Measurements from ENCODE around the gene SLC7A6.
A peak's percentile ranks its signal among the peaks of the same experiment; 100 is the strongest.

Gene SLC7A6

DNA sequence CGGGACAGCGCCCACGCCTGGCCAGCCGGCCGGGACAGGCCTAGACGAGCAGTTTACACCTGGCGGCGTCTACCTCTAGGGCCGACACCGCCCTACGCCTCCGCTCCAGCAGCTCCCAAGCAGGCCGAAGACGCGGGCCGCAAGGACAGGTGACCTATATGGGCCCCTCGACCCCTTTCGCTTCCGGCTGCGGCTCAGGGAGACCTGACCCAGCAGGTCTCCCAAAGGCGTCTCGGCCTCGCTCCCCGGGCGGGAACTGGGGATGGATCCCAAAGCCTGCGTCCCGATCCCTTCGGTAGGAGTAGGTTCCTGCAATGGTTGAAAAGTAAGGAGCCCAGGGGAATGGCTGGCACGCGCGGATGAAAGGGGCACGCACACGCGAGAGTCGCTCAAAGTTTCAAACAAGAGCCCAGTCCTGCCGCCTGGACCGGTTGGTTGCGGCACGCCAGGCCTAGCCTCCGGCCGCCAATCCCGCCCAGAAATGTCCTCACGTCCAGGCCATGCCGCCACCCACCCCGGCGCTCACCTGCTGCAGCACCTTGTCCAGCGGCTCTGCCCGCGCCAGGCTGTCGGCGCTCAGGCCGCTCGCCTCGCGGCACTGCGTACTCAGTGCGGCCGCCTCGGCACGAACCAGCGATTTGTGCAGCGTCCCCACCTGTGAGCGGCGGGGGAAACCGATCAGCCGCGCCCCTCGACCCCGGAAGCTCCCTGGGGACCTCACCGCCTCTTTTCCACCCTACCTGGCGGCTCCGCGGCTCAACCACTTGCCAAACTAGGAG, 29.0 kb upstream of the SLC7A6 start:
- DNase-seq = no peak

DNA sequence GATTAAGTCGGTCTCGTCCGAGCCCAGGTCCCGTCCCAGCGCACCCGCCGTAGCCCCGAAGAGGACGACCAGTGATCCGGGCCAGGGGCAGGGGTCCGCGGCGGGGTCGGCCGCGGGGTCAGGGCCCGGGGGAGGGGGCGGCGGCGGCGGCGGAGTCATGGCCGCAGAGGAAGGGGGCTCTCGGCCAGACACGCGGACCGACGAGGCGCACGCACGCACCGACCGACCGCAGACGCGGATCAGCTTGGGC, 28.5 kb upstream of the SLC7A6 start, which contains the start of gene ESRP2:
Gene ESRP2, minus strand, starts transcription at position 241 of the 250 bp plus-strand sequence. Its CDS starts 82 bp downstream, at position 159.
- no peak for DNase-seq

DNA sequence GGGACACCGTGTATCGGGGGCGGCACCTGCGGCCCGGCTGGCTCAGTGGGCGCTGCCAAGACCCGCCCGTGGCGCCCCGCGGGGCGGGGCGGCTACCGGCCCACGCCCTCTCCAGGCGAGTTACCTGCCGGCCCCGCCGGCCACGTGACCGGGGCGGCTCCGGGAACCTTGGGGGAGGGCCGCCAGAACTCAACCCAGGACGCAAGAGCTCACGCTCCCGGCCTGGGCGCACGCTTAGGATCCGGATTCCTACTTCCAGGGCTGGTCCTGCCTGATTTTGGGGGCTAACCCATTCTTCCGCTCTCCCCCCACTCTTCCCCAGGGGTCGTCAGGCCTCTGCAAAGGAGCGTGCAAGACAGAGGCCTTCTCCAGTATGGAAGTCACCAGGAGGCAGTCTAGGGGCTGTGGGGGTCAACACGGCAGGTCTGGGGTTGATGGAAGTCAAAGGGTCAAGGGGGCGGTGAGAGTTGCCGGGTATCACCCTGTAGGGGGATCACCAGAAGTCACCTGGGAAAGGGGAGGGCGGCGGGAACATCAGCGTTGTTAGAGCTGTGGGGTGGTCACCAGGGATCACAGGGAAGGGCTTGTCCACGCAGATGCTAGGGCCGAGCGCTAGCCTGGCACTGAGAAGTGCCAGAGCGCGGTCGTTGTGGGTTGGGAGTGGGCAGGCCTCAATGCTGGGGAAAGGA, 28.0 kb upstream of the SLC7A6 start:
- DNase-seq = no peak

DNA sequence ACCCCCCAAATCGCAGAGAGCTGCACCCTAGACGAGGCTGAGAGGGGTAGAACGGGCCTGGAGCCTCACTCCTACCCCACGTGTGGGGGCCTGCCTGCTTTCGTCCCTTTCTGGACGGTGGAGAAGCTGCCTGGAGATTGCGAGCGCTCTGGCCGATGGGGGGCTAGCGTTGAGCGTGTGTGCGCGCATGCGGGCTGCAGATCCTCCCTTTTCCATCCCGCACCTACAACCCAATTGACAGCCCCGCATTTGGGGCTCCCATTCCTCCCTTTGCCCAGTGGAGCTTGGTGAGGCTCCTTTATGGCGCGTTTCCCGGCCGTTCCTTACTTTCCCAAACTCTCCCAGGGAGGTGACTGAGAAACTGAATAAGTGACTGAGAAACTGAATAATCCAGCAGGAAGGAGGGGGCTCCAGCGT, 27.5 kb upstream of the SLC7A6 start:
- no peak for DNase-seq

DNA sequence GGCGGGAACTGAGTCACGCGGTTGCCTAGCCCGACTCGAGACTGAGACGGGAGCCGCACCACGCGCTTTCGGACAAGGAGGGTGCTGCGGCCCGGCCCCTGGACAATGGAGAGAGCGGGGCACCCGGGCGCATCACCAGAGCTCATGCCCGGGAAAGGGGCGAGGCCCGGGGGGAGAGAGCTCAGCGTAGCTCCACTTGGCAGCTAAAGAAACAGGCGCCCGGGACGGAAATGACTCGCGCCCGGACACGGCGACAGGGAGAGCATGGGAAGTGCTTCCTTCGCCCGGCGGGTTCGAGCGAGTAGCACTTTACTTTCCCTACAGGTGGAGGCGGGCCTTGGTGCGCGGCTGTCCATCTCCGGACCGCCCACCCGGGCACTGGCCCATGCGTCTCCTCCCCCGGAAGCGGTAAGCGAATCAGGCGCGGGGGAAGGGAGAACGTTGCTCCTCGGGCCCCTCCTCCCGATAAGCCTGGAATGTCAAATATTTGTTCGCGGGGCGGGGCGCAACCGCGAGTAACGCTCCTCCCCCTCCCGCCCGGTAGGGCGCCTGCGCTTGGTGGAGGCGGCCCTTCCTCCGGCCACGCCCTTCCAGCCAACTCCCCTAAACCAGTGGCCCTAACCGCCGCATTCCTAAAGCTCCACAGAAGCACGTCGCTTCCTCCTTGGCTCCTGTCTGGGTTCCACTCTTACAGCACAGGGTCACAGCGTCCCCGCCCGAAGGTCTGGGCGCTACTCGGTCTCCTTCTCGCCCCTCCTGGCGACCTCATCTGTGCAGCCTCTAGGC, 26.9 kb upstream of the SLC7A6 start:
- peak; percentile 77 for DNase-seq

DNA sequence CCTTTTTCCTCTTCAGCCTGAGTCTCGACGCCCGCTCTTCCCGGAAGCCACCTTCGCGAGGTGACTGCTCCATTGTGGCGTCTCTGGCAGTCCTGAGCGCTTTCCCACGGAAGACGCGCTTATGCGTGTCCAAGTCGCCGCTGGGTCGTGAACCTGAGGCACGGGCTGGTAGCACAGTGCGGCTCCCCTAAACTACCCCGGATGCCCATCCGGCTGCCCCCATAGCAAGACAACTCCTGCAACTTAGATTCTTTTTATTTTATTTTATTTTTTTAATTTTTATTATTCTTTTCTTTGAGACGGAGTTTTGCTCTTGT, 26.3 kb upstream of the SLC7A6 start:
- no peak for DNase-seq

DNA sequence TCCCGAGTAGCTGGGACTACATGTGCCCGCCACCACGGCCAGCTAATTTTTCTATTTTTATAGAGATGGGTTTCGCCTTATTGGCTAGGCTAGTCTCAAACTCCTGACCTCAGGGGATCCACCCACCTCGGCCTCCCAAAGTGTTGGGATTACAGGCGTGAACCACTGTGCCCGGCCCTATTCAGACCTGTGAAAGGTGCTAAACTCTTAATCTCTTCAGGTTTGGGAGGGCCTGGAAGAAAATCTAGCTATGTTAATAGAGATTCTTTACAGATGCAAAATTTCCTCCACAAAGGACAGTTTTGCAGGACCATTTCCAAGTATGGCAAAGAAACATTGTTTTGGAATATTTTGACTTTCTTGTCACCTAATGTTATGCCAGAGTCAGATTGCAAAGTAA, 22.2 kb upstream of the SLC7A6 start:
- no peak for DNase-seq

DNA sequence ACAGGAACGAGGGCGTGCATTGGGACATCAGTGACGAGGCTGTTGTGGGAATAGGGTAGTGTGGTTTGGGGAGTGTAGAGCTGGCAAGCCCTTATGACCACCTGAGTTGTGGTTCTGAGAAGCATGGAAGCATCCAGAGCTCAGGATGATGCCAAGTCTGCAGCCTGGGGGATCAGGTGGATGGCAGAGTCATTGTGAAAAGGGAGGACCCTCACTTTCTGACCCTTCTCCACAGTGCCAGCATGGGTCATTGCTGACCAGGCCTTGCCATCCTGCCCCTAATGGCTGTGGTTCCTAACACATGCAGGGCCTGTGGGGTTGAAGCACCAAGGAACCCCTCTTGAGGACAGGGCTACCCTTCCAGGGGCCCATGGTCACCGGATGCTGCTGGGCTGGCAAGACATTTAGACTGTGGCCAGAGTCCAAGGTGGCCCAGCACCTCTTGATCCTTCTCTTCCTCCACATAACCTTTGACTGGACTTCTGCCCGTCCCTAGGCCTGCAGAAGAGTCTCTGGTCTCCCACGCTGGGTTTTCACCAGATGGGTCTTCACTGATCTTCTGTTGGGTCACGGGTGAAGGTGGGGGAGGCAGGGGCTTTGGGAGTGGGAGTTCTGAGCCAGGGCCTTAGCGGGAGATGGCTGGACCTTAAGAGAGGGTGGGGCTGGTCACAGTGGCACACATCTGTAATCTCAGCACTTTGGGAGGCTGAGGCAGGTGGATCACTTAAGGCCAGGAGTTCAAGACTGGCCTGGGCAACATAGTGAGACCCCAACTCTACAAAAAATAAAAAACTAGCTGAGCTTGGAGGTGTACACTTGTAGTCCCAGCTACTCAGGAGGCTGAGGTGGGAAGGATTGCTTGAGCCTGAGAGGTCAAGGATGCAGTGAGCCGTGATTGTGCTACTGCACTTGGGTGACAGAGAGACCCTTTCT, 21.1 kb upstream of the SLC7A6 start:
- DNase-seq = no peak

DNA sequence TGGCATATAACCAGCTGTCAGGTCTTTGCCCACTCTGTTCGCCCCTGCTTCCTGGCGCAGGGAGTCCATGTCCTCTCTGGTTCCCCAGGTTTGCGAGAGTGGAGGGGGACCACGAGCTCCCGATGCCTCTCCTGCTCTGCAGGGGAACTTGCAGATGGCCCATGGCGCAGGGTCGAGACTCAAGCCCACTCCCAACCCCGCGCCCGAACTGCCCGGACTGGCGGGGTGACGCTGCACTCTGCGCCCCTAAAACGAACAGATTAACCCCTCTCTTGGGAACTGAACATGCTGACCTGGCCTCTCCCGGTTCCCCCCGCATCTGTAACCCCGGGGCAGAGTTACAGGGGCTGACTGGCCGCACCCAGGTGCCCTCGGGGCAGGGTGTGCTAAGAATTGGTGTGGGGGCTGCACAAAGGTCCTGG, 19.8 kb upstream of the SLC7A6 start:
- DNase-seq = no peak

DNA sequence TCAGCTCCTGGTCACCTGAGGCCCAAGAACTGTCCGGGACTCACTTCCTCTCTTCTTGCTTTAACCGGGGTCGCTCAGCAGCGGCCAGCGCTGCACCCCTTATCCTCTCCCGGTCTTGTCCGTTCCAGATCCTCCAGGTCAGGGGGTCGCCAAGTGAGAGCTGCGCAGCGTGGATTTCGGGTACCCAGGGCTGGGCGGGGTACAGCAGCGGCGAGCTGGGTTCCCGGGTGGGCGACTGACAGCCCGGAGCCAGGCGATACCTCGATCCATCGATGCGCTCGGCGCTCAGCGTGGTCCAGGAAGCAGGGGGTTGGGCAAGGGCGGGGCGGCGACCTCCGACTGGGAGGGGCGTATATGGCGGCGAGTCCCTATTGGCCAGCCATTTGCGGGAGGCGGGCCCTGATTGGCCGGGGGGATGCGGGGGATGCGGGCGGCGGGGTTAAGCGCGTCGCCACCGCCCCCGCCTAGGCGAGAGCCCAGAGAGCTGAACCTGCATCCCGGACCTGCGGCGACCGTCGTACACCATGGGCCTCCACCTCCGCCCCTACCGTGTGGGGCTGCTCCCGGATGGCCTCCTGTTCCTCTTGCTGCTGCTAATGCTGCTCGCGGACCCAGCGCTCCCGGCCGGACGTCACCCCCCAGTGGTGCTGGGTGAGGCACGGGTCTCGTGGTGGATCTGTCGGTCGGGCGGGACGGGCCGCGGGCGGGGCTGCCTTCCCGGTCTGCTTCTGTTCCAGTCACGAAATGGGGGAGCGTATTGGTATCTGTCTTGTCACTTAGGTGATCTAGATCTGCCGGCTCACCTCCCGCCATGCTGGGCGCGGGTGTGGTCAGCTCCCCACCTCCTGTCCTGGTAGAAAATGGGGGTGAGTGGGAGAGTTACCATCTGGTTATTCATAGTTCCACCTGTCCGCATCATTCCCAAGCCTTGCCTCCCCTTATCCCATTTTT, 19.1 kb upstream of the SLC7A6 start, which contains the start of gene PLA2G15:
Gene PLA2G15, plus strand, starts transcription at position 471 of the 951 bp plus-strand sequence. Its CDS starts 54 bp downstream, at position 525.
- DNase-seq = peak; percentile 96

DNA sequence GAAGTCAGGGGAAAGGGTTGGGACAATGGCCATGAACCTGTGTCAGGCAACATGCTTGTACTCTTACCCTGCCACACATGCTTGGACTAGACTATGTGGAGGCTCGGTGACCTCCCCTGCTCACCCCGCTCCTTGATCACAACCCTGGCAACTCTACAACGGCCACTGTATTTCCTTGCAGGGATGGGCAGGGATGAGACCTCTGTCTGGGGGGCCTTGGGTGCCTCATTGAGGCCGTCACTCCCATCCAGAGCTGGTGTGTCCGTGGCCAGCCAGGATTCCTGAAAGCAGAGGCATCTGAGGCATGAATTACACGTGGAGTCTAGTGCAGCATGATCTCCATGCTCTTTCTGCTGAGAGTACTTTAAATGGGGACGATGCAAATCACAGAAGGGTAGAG, 18.2 kb upstream of the SLC7A6 start:
- DNase-seq = no peak

DNA sequence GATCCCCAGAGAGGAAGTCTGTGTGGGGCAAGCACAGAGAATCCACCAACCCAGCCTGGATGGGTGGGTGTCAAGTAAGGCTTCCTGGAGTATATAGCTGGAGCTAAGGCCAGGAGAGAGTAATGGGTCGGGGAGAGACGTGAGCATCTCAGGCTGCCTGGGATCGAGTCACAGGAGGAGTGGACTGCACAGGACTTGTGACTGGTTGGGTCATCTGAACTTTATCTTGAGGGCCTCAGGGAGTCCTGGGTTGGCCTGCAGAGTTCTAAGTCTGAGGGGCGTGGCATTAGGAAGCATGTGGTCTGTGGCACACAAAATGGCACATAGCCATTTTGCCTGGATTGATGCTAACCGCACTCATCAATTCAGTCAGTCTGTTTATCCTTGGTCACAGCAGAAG, 17.7 kb upstream of the SLC7A6 start:
- no peak for DNase-seq

DNA sequence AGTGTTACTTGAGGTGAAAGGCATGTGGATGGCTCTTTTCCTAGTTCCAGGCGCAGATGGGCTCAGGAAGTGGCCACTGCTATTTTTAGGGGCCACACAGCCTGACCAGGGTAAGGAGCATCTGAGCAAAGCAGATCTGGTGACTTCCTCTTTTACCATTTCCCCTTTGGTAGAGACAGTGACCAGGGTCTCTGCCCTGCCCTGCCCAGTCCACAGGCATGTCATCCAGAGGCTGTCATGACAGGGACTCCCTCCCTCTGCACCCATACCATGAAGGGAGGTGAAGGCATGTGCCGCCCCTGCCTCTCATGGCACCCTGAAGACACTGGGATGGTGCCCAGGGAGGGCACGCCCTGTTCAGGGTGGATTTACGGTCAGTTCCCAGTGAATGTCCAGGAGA, 16.9 kb upstream of the SLC7A6 start:
- no peak for DNase-seq

DNA sequence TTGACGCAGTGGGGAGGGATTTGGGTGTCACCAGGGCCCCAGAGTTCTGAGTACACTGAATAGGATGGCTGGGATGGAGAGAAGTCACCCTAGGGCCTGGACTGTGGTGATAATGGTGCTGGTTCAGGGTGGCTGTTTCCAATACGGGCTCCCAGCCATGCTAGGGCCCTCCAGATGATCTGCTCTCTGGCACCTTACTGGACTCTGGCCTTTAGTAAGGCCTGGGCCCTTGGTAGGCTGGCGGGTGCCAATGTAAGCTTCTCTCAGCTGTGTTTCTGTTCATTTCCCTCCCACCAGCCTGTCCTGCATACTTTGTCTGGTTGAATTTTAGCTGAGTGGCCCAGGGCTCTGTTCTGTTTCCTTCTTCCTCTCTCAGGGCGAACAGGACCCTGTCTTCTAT, 16.4 kb upstream of the SLC7A6 start:
- no peak for DNase-seq

DNA sequence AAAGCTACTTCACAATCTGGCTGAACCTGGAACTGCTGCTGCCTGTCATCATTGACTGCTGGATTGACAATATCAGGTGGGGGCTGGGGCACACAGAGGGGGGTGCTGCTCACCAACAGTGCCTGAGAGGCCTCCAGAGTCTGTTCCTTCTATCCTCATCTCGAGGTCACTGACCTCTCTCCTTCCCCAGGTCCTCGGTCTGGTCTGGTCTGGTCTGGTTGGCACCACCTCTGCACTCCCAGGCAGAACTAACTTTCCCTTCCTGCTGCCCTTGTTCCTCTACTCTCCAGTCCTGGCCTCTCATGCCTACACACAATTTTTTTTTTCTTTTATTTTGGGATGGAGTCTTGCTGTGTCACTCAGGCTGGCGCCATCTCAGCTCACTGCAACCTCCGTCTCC, 15.0 kb upstream of the SLC7A6 start:
- DNase-seq = no peak

DNA sequence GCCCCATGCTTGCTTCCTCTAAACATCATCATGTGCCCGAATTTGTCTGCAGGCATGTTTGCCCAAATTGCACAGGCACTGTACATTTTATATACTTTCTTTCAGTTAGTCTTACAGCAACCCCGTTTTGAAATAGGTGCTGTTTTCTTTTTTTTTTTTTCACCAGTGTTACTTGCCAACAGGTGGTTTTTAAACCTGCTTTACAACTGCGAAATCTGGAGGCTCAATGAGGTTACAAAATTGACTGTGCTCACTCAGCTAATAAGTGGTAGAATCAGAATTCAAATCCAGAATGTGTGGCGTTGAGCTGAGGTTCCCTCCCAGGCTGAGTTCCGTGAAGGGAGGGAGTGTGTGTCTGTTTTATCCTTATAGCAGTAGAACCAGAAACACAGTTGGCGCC, 13.4 kb upstream of the SLC7A6 start:
- no peak for DNase-seq

DNA sequence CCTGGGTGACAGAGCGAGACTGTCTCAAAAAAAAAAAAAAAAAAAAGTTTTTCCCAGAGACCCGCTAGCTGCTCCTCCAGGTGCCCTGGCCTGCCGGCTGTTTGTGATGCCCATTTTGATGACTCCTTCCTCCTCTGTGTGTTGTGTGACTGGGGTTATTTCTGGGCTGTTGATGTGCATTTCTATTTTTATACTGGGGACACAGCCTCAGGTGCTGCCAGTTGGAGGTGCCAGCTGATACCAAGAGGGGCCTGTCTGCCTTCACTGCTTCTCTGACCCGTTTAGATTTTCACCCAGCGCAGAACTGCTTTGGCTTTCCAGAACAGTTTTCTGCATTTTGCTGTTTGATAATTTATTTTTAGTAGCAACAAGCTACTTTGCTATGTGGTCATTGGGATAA, 12.5 kb upstream of the SLC7A6 start:
- DNase-seq = no peak

DNA sequence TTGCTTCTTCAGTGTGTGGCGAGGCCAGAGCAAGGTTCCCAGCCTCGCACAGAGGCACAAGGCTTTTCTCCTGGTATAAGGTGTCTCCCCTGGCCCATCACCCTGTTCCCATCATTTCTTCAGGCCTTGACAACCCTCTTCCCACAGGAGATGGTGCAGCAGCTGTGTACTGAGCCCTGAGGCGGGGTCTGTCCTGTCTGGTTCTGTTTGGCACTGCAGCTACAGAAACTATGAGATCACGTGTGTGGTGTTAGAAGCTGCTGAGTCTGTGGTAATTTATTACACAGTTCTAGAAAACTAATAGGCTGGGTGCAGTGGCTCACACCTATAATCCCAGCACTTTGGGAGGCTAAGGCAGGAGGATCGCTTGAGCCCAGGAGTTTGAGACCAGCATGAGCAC, 11.9 kb upstream of the SLC7A6 start:
- no peak for DNase-seq

DNA sequence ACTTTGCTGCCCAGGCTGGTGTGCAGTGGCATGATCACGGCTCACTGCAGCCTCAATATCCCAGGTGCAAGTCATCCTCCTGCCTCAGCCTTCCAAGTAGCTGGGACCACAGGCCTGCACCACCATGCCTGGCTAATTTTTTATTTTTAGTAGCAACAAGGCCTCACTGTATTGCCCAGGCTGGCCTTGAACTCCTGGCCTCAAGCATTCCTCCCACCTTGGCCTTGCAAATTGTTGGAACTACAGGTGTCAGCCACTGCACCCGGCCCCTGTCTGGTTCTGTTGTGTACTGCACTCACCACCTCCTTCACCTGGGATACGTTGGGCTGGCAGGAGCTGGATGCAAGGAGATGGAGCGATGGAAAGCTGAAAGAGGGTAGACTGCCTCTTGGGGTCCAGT, 10.6 kb upstream of the SLC7A6 start:
- no peak for DNase-seq

DNA sequence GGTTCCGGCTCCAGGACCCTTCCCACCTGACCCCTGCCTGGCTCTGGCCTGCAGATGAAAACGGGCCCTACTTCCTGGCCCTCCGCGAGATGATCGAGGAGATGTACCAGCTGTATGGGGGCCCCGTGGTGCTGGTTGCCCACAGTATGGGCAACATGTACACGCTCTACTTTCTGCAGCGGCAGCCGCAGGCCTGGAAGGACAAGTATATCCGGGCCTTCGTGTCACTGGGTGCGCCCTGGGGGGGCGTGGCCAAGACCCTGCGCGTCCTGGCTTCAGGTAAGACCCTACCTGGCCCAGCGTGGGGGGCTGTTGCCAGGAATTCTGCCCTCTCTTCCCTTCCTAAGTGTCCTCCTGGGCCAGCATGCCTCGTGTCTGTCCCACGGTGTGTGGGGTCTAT, 8.6 kb upstream of the SLC7A6 start:
- no peak for DNase-seq

DNA sequence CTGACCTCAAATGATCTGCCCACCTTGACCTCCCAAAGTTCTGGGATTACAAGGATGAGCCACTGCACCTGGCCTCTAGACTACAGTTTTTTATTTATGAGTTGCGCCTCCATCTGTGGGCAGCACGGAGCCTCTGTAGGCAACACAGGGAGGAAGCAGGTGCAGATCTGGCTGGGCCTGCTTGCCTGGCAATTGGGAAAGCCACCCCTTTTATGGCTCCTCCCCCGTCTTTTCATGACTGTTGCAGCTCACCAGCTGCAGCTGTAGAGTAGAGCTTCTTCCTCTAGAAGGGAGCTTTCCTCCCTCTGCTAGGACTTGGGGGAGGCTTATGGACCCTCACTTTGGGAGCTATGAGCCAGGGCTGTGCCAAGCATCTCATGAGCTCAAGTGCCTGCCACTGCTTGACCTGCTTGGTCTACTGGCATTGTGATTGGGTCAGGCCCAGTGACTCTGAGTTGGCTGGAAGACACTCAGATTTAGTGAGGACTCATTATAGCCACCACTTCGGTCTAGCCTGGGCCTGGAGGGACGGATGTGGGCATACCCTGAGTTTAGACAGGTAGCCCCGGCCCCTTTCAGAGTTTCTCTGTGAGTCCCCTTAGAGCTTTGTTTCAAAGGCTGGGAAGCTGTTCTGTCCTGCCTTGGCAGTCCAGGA, 6.9 kb upstream of the SLC7A6 start:
- DNase-seq = no peak

Measured in activated gamma-delta T cell treated with Interleukin-2 at 50 U/mL for 16 hours (primary cell).